ENCODE data around the gene TP63.
"Not testable (repeated sequence)": the region's sequence is repeated elsewhere in the genome, so short reads cannot be mapped to it uniquely, and the experiment has no call there.

TP63 gene

DNA sequence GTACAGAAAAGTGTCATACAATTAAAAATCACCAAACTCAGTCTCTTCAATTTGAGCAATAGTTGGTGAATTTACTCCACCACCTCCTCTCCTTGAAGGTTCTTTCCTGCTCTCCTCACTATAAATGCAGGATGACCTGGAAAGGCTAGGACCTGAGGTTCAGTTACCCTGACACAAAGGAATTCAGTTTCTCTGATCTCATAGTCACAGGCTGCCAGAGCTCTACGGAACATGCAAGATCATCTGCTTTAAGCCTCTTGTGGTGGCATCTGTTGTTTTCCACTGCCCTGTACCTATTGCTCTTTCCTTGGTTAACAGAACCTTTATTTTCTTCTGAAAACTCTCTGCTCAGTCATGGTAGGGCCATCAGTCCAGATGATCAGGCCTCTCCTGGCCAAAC is 4.9 kb upstream of the TP63 start:
- DNase-seq (ENCODE audit: low spot score) = no peak

DNA sequence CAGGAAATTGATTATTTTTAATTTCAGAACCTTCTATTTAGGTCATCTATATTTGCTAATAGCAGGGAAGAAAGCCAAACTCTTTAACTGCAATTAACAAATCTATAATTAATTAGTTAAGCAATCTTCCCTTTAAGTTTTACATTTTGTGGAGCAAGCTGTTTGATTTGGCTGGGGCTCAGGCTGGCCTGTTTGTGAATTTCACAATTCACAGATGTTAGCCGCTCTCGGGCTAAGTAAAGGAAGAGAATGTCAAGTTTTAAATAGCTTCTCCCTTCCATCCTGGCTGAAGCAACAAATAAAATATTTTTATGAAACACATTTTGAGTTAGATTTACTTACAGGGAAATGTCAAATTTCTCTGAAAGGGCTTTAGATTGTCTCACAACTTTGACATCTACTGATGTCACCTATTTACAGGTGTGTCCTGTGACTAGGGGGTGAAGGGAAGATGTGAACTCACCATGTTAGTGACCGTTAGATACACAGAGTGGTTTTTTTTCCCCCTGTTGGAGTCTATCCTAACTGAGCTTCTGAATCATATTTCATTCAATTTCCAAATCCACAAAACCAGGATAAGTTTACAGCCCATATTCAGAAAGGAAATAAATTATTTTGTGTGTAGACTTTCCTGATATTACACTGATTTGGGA is 1.3 kb upstream of the TP63 start:
- DNase-seq (ENCODE audit: low spot score) = no peak

DNA sequence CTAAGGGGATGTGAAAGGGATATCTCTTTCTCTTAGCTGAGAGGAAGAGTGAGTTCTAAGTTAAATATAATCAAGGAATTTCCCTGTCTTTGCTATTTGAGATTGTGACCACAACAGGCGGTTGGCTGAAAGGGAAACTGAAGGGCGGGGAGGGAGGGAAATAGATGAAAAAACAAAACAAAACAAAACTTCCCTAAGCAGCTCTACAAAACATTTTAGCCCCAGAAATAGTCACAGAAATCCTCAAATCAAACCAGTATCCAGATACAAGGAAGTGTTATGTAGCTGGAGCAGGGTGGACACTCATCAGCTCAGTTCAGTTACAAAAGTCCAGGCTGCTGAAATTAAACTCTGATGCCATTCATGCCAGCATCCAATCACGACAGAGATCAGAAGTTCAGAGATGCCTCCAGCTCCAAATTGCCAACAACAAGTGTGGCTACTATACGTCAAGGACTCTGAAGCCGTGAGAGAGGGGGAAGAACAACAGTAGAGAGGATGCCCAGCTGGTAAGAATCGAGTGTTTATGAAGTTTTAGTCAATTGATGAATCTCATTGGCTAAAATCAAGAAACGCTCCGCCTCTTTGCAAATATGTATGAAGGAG is 319 bp upstream of the TP63 start:
- DNase-seq (ENCODE audit: low spot score) = no peak

DNA sequence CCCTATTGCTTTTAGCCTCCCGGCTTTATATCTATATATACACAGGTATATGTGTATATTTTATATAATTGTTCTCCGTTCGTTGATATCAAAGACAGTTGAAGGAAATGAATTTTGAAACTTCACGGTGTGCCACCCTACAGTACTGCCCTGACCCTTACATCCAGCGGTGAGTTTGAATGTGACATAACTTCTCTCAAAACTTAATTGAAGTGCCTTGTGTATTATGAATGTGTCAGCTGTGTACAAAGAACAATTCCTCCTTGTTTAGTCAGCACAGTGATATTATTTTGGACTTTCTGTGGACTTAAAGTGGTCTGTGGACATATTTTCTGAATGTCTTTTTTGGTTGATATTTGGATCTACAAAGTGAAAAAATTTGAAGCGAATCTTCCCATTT is 220 bp downstream of the TP63 start:
- no peak for DNase-seq (ENCODE audit: low spot score)

DNA sequence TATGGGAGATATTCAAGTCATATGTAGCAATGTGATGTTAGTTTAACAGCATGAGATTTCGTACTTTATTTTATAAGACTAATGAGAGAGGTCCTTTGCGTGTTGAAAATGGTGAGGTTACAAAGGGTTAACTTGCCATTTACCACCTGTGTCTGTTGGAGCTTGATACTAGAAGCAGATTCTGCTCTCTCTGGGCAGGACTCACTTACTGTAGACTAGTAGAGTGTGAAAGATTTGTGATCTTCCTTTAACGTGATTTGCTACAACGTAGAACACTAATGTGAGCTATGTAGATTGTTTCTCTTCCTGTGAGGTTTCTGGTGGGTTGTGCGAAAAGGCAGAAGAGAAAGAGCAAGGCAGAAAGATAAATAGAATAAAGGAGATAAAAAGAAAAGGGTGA is 1.1 kb downstream of the TP63 start:
- DNase-seq (ENCODE audit: low spot score) = no peak

DNA sequence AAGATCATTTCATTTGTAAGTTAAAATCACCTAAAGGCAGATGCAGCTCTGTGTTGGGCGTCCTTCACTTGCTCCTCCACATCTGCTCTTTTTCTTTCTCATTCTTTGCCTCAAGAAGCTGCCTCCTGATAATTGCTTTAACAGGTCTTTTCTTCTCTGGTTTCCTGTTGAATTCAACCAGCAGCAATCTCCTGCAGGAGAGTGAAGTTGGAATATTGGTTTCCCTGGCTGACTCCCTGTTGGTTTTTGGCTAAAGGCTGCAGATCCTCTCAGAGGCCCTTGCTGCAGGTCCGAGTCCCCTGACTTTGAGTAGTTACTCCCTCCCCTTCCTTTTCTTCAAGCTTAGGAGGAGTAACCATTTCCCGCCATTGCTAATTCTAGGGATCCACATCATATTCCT is 4.2 kb downstream of the TP63 start:
- no peak for DNase-seq (ENCODE audit: low spot score)

DNA sequence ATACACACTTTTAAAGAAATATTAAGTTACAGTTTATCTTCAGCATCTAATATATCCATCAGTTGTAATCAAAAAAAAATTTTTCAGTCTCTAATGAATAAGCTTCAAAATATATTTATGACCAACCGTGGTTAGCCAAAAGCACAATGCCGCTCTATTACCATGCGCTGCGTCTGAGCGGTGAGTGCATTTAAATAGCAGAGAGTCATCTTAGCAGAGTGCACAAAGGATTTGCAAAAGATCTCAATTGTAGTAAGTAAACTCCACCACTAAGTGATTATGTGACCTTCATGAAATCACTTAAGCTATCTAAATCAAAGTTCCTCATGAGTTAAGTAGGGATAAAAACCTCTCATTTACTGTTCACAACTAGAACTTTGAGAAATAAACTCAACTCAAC is 4.9 kb downstream of the TP63 start:
- DNase-seq (ENCODE audit: low spot score) = no peak

DNA sequence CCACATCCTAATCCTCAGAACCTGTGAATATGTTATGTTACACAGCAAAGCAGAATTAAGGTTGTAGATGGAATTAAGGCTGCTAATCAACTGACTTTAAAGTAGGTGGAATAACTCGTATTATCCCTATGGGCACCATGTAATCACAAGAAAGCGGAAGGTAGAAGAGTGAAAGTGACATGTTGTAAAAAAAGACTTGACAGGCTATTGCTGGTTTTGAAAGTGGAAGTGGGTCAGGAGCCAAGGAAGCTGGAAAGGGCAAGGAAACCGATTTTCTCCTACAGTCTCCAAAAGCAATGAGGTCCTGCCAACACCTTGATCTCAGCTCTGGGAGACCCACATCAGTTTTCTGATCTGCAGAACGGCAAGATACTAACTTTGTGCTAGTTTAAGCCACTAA is 6.6 kb downstream of the TP63 start:
- no peak for DNase-seq (ENCODE audit: low spot score)

DNA sequence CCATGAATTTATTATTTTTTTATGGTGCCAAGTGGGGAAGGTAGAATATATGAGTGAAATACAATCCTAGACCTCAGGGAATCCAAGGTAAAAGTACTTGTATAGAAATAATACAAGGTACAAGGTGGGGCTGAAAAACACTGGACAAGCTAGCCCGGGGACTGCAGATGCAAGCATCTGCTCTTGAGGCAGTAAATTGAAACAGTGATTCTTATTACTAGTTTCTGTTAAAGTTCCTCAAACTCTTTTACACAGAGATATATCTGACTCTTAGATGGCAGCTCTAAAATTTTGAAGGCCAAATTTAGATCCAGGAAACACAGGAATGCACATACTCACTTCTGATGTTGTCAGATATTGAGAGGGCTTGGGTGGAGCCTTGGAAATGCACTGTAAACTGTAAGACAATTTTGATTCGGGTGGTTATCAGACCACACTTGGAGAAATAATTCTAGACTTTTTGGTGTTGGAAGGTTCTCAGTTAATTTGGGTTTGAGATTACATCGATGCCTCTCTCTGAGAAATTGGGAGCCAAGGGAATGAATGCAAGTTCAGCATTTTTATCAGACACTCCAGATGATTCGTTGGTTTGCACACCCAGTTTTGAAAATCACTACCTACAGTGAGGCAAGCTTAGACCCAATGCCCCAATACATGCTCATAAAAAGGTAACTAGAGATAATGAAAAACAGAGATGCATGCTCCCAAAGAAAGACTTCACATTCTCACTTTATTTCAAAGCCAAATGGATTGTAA is 7.3 kb downstream of the TP63 start:
- no peak for DNase-seq (ENCODE audit: low spot score)

DNA sequence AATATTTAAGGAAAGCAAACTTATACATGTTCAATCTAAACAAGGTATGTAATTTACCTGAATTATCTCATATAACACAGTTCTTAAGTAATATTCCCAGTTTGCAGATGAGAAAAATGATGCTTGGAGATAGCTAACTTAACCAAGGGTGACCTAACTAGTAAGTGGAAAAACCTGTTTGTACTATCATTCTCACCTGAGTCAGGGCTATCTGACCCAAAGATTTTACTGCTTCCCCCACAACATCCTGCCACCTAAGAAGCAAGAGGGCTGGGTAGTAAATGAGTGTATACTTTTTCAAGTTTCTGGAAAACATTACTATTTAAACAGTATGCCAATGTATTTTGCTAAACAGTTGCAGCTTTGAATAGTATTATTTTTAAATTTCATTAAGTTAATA is 10.6 kb downstream of the TP63 start:
- no peak for DNase-seq (ENCODE audit: low spot score)

DNA sequence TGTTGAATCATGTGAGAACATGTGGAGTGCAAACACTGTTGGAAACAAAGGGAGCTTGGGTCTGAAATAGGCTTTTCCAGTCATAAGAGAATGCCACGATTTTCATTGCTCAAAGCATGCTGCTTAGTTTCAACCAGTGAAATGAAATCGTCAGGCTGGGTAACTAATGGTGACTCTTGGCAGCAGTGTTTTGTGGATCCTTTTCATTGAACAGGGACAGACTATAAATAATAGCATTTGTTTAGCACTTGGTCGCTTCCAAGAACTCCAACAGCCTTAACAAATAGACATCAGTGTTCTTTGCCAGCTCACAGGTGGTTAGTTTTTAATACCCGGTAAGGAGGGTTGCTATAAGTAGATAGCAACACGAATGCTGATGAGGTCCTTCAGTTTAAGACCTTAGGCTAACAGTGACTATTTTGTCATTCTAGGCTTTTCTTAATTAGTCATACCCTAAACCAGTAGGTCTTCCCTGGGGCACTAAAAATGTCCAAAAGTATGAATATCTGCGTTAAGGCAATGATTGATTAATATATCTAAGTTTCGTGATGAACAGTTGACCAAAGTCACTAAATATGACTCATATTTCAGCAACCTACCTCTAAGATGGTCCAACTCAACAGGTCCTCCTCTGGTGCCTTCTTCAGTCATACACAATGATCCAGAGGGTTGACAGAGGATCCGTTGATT is 15.8 kb downstream of the TP63 start:
- no peak for DNase-seq (ENCODE audit: low spot score)

DNA sequence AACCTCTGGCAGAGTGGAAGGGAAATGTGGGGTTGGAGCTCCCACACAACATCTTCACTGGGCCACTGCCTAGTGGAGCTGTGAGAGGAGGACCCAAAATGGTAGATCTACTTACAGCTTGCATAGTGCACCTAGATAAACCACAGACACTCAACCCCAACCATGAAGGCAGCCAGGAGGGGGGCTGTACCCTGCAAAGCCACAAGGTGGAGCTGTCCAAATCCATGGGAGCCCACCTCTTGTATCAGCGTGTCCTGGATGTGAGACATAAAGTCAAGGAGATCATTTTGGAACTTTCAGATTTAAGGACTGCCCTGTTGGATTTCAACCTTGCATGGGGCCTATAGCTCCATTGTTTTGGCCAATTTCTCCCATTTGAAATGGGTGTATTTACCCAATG is 20.9 kb downstream of the TP63 start:
- no peak for DNase-seq (ENCODE audit: low spot score)

DNA sequence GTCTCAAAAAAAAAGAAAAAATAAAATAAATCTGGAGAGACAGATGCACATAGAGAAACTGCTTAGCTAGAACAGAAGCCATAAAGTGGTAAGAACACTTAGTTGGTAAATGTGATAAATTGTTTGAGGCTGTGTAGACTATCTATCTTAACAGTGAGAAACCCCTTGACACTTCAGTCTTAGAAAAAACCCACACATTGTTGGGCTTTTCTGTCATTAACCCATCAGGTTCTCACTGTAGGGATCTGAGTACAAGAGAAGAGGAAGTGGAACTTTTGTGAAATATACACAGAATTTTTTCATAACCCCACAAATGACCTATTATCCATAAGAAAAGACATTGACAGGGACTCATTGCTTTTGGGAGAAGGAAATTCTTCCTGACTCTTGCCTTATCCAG is 24.4 kb downstream of the TP63 start:
- DNase-seq (ENCODE audit: low spot score) = no peak

DNA sequence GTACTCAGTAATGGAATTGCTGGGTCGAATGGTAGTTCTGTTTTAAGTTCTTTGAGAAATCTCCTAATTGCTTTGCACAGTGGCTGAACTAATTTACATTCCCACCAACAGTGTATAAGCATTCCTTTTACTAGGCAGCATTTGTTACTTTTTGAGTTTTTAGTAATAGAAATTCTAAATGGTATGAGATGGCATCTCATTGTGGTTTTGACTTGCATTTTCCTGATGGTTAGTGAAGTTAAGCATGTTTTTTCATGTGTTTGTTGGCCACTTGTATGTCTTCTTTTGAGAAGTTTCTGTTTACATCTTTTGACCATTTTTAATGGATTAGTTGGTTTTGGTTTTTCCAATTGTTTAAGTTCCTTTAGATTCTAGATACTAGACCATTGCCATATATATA is 28.4 kb downstream of the TP63 start:
- no peak for DNase-seq (ENCODE audit: low spot score)

DNA sequence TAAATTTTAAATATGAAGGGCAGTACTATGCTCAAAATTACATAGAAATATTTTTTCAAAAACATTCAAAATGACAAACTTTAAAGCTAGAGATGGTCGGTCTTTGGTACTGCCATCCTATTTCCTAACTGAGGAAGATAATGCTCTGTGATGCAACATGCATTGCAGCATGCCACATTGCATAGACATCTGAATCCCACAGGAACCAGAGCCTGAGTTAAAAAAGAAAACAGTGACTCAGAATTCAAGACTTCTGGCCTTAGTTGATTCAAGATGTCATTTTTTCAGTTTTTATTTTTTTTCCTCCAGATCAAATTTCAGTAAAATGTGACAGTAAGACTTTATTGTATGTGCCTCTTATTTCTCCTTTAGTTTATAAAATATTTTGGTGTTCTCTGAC is 33.1 kb downstream of the TP63 start:
- no peak for DNase-seq (ENCODE audit: low spot score)

DNA sequence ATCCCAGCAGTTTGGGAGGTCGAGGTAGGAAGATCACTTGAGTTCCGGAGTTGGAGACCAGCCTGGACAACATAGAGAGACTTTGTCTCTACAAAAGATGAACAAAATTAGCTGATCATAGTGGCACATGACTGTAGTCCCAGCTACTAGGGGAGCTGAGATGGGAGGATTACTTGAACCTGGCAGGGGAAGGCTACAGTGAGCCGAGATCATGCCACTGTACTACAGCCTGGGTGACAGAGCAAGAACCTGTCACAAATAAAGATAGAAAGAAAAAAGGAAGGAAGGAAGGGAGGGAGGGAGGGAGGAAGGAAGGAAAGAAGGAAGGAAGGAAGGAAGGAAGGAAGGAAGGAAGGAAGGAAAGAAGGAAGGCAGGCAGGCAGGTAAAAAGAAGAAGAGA is 41.2 kb downstream of the TP63 start:
- not testable (repeated sequence) for DNase-seq (ENCODE audit: low spot score)

DNA sequence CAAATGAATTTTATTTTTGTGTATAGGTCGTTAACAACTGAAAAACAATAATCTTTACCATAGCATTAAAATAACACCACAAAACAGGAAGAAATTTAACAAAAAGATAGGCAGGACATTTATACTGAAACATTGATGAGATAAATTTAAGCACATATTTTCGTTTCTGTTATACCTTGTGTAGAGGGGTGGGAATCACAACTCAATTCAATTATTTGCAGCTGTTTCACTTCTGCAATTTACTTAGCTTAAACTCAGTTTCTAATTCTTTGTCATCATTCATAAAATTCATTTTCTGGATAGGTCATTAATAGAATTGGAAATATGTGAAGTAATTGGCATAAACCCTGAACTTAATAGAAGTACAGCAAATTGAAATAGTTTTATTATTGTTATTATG is 42.3 kb downstream of the TP63 start:
- DNase-seq (ENCODE audit: low spot score) = no peak

DNA sequence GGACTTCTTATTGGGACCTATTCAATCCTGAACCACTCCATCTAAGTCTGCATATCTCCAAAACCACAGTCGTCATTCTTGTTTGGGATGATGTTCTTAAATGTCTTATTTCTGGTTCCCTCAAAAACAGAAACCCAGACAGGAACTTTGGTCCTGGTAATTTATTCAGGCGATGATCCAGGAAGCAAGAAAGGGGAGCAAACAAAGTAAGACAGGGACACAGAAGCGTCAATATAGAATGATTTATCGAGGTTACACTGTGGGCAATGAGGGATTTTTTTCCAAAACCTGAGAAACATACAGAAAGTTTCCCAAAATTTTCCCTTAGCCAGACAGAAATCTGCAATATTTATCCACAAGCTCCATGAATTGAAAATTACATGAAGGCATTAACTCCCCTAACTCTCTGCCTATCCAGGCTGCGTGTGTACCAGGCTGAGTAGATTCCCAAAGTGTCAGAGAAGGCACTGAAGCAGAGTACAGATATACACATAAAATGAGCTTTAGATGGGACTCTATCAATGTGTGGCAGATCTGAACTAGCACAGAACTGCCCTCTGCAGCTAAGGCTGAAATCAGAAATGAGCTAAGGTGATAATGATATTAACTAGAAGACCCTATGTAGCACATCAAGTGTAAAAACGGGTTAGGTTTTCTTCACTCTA is 43.2 kb downstream of the TP63 start:
- DNase-seq (ENCODE audit: low spot score) = no peak

DNA sequence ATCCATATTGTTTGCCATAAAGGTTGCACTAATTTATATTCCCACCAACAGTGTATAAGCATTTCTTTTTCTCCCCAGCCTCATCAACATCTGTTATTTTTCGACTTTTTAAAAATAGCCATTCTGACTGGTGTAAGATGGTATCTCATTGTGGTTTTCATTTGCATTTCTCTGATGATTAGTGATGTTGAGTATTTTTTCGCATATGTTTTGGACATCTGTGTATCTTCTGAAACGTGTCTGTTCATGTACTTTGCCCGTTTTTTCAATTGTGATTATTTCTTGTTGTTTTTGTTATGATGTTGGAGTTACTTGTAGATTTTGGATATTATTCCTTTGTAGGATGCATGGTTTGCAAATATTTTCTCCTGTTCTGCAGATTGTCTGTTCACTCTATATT is 46.5 kb downstream of the TP63 start:
- no peak for DNase-seq (ENCODE audit: low spot score)

DNA sequence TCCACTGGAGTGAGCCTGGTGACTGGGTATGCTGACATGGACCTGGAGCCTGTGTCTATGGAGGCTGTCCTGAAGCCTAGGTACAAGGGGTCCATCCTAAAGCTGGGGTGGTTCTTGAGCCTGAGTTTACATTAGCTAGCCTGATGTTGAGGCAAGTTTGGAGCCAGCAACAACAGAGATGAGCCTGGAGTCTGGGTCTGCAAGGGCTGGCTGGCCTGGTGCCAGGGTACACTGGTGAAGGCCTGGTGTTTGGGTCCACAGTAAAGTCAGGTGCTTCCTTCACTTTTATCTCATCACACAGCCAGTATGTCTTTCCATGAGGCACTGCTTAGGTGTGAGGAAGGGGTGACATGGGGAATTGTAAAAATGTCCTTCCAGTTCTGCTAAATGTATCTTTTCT is 49.5 kb downstream of the TP63 start:
- no peak for DNase-seq (ENCODE audit: low spot score)

DNA sequence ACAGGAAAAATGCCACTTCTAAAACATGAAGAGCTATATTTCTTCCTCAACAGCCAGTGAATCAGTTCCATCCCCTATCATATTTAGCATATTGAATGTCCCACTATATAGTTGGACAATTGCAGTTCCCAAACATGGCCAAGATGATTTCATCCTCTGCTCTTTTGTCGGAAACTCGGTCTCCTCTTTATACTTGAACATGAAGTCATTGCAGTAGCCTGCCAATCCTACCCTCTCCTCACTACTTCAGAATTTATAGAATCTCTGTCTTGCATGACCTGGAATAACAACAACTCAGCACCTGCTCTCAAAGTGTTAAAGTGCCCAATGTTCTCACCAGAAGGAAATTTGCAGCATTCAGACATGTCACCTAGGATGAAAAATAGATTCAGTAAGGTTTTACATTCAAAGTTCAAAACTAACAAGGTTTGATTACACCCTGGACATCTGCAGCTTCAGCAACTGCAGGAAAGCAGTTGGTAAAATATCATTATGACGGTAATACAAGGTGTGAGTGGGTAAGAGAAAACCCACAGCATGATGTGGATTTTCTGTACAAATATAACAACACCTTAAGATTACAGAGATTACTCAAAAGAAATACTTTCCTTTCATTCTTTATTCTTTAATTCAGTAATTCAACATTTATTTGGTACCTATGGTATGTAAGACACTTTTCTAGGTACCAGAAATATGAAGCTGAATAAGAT is 52.5 kb downstream of the TP63 start:
- DNase-seq (ENCODE audit: low spot score) = no peak

DNA sequence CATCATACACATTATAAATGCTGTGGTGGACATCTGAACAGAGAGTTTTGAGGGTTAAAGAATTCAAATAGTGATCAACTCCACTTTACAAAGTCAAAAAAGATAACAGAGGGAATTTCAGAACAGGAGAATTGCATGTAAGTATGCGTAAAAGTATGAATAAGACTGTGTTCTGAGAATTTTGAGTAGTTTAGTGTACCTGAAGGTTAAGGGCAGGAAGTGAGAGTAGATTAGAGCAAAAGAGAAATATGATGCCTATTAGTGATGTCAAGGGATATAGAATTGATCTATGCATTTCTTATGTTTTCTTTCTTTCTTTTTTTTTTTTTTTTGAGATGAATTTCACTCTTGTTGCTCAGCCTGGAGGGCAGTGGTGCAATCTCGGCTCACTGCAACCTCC is 53.1 kb downstream of the TP63 start:
- DNase-seq (ENCODE audit: low spot score) = no peak
